ENCODE measurements around the gene FOXP4. TPM values are rescaled to one million over a fixed set of nuclear protein-coding genes. Genes with fewer than 3 reads are reported as not detected.

The FOXP4 gene, protein sequence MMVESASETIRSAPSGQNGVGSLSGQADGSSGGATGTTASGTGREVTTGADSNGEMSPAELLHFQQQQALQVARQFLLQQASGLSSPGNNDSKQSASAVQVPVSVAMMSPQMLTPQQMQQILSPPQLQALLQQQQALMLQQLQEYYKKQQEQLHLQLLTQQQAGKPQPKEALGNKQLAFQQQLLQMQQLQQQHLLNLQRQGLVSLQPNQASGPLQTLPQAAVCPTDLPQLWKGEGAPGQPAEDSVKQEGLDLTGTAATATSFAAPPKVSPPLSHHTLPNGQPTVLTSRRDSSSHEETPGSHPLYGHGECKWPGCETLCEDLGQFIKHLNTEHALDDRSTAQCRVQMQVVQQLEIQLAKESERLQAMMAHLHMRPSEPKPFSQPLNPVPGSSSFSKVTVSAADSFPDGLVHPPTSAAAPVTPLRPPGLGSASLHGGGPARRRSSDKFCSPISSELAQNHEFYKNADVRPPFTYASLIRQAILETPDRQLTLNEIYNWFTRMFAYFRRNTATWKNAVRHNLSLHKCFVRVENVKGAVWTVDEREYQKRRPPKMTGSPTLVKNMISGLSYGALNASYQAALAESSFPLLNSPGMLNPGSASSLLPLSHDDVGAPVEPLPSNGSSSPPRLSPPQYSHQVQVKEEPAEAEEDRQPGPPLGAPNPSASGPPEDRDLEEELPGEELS
- total RNA-seq = 10 to 100 TPM; 19.5 to 21.6 TPM

DNA sequence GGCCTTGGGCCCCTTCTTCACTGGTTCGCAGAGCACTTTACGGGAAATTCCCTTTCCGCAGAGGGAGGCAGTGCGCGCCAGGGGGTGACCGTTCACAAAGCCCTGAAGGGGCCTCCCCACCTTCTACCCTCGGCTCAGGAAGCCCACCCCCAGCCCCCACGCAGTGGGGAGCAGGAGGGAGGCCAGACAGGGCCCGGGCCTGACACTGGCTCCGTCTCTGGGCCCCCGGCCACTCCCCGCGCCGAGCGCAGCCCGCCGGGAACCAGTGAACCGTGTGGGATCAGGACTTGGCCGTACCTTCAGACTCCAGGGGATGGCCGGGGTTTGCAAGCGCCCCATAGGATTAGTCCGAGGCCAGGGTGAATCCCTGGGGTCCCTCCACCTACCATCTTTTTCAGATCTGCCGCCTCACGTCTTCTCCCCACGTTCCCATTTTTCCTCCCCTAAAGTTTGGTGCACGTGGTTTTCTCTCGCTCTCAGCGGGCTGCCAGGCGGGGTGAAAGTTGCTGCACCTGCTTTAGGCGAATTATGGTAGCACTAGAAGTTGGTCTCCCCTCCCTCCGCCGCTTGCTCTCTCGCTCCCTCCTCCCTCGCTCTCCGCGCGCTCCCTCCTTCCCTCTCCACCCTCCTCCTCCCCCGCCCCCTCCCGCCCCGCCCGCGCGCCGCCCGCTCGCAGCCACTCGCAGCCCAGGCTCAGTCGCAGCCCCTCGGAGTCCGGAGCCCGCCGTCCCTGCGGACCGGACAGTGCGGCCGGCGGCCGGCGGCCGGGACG lies at the start of gene FOXP4:
Gene FOXP4 (plus strand): TSS at position 679 of the 772 bp plus-strand sequence. CDS start 19,380 bp downstream, outside the sequence.
- no peaks in the 10 kb centered on the region for H3K9me3 Mint-ChIP-seq
- ChIA-PET CTCF (interaction anchor here (1.5 to 2.1 kb wide), 2 partner anchors 12 to 121 kb away, joined by 8 to 9 read pairs; no protein-coding TSS in a partner anchor), POLR2A (interaction anchor here (1.2 to 3.2 kb wide), 2 partner anchors 14 kb away, joined by 5 to 16 read pairs; no protein-coding TSS in a partner anchor)
- peaks cover 8% of the 10 kb centered on the region for H3K36me3 Mint-ChIP-seq
- H3K4me3 Mint-ChIP-seq = peak within 1 kb of the TSS; percentile 94
- H3K4me1 Mint-ChIP-seq (ENCODE audit: low read depth) = peaks cover 28% of the 10 kb centered on the region
- H3K27ac Mint-ChIP-seq = peak within 1 kb of the TSS; percentile 85
- peak; percentile 90 for DNase-seq
- intact Hi-C loops (cut with micrococcal nuclease) = loop anchor here (1.0 to 5.0 kb wide), 5 partner anchors 14 to 474 kb away; partner anchors contain the start of genes NFYA and OARD1
- H3K27me3 Mint-ChIP-seq = peaks cover 2% of the 10 kb centered on the region

GRCh38 chr6:41497573-41497972 lies 48.6 kb upstream of the FOXP4 start:
- CTCF ChIA-PET = interaction anchor here (0.8 to 1.1 kb wide), 2 partner anchors 71 to 73 kb away, joined by 3 read pairs; no protein-coding TSS in a partner anchor
- POLR2A ChIA-PET = no interaction called here

DNA sequence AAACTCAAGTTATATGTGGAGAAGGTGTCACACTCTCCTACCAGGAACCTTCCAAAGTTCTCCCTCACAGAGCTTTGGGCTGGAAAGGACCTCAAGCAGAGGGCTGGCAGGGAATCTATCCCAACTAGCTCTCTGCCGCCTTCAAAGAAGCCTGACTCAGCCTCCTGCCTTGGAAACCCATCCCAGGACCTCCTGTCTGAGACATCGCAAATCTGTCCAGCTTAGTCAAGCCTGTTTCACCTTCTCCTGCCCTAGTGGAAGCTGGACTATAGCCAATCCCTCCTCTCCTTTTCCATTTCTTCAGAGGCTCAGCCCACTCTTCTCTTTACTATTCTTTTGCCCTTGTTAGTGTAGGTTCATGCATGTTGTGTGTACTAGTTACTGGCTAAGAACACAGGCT lies 48.2 kb upstream of the FOXP4 start:
- POLR2A ChIA-PET = no interaction called here
- intact Hi-C loops (cut with micrococcal nuclease) = no loop called here

More at GRCh38 chr6:41497573-41497972, 48.6 kb upstream of the FOXP4 start:
- intact Hi-C loops (cut with micrococcal nuclease) = no loop called here
- no peak overlapping the region for H3K4me3 Mint-ChIP-seq
- no peak for DNase-seq
- H3K27me3 Mint-ChIP-seq = peaks cover 15% of the 10 kb centered on the region
- no peaks in the 10 kb centered on the region for H3K36me3 Mint-ChIP-seq
- H3K4me1 Mint-ChIP-seq (ENCODE audit: low read depth) = no peaks in the 10 kb centered on the region
- H3K27ac Mint-ChIP-seq = no peak overlapping the region
- no peaks in the 10 kb centered on the region for H3K9me3 Mint-ChIP-seq

DNA sequence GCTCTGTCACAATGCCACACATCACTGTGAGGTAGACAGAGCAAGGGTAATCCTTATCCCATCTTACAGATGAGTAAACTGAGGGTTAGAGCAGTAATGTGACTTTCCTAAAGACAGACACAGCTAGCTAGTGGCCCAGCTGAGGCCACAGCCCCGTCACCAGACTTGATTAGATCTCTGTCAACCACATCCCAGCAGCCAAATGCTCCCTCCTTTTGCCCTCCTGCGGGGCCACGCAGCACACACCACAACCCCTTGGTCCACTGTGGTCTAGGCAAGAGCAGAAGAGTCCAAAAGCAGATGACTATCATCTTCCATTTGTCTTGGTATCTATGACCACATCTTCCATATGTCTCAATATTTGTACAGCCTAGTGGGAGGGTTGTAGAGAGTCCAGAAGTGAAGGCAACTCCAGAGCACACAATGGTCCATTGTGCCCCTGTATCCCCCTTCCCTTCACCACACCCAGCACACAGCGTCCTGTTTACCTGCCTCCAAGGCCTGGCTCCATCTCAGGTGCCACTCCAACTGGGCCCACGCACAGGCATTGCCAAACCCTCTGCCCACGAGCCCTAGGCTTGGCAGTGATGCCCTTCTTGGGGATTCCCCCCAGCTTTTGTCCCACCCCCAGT lies 47.1 kb upstream of the FOXP4 start:
- DNase-seq = no peak
- no peak overlapping the region for H3K4me3 Mint-ChIP-seq
- peaks cover 22% of the 10 kb centered on the region for H3K27me3 Mint-ChIP-seq
- POLR2A ChIA-PET = no interaction called here
- H3K27ac Mint-ChIP-seq = no peak overlapping the region
- H3K36me3 Mint-ChIP-seq = no peaks in the 10 kb centered on the region
- CTCF ChIA-PET = no interaction called here
- intact Hi-C loops (cut with micrococcal nuclease) = no loop called here
- no peaks in the 10 kb centered on the region for H3K9me3 Mint-ChIP-seq
- peaks cover 7% of the 10 kb centered on the region for H3K4me1 Mint-ChIP-seq (ENCODE audit: low read depth)

More for the DNA sequence above, 48.2 kb upstream of the FOXP4 start:
- Mint-ChIP-seq H3K27ac (no peak overlapping the region), H3K4me3 (no peak overlapping the region), H3K9me3 (no peaks in the 10 kb centered on the region), H3K27me3 (peaks cover 18% of the 10 kb centered on the region), H3K4me1 (ENCODE audit: low read depth) (peaks cover 2% of the 10 kb centered on the region), H3K36me3 (no peaks in the 10 kb centered on the region)
- CTCF ChIA-PET = interaction anchor here (0.8 to 1.1 kb wide), 2 partner anchors 72 to 74 kb away, joined by 3 read pairs; no protein-coding TSS in a partner anchor
- no peak for DNase-seq

GRCh38 chr6:41500561-41500960 lies 45.6 kb upstream of the FOXP4 start:
- no peak for DNase-seq
- POLR2A ChIA-PET = no interaction called here
- Mint-ChIP-seq H3K4me1 (ENCODE audit: low read depth) (peaks cover 18% of the 10 kb centered on the region), H3K27me3 (peaks cover 29% of the 10 kb centered on the region), H3K4me3 (no peak overlapping the region), H3K36me3 (no peaks in the 10 kb centered on the region), H3K27ac (no peak overlapping the region), H3K9me3 (no peaks in the 10 kb centered on the region)
- intact Hi-C loops (cut with micrococcal nuclease) = no loop called here
- CTCF ChIA-PET = interaction anchor here (0.7 to 1.2 kb wide), 2 partner anchors 74 to 132 kb away, joined by 3 read pairs; no protein-coding TSS in a partner anchor

GRCh38 chr6:41502566-41502916 lies 43.6 kb upstream of the FOXP4 start:
- no peak overlapping the region for H3K4me3 Mint-ChIP-seq
- POLR2A ChIA-PET = no interaction called here
- peaks cover 18% of the 10 kb centered on the region for H3K4me1 Mint-ChIP-seq (ENCODE audit: low read depth)
- H3K36me3 Mint-ChIP-seq = no peaks in the 10 kb centered on the region
- no peak overlapping the region for H3K27ac Mint-ChIP-seq
- no peaks in the 10 kb centered on the region for H3K9me3 Mint-ChIP-seq
- intact Hi-C loops (cut with micrococcal nuclease) = no loop called here
- CTCF ChIA-PET = no interaction called here
- DNase-seq = no peak
- H3K27me3 Mint-ChIP-seq = peaks cover 42% of the 10 kb centered on the region

- Mint-ChIP-seq H3K4me3 (no peak overlapping the region), H3K36me3 (no peaks in the 10 kb centered on the region), H3K4me1 (ENCODE audit: low read depth) (peaks cover 18% of the 10 kb centered on the region), H3K27me3 (peaks cover 46% of the 10 kb centered on the region), H3K9me3 (no peaks in the 10 kb centered on the region), H3K27ac (no peak overlapping the region)
- ChIA-PET CTCF (interaction anchor here (0.7 kb wide), 1 partner anchor 377 kb away, joined by 4 read pairs; no protein-coding TSS in a partner anchor), POLR2A (no interaction called here)
- DNase-seq = no peak
- intact Hi-C loops (cut with micrococcal nuclease) = no loop called here
These were observed 43.1 kb upstream of the FOXP4 start for GRCh38 chr6:41502917-41503671.

GRCh38 chr6:41503827-41504465 lies 42.2 kb upstream of the FOXP4 start:
- Mint-ChIP-seq H3K4me1 (ENCODE audit: low read depth) (peaks cover 18% of the 10 kb centered on the region), H3K27me3 (peaks cover 49% of the 10 kb centered on the region), H3K27ac (no peak overlapping the region), H3K9me3 (no peaks in the 10 kb centered on the region), H3K4me3 (peak overlapping the region; percentile 50), H3K36me3 (no peaks in the 10 kb centered on the region)
- ChIA-PET CTCF (interaction anchor here (0.7 kb wide), 1 partner anchor 376 kb away, joined by 4 read pairs; no protein-coding TSS in a partner anchor), POLR2A (no interaction called here)
- intact Hi-C loops (cut with micrococcal nuclease) = loop anchor here (1.0 kb wide), 1 partner anchor 179 kb away; no protein-coding TSS in a partner anchor
- peak; percentile 23 for DNase-seq

DNA sequence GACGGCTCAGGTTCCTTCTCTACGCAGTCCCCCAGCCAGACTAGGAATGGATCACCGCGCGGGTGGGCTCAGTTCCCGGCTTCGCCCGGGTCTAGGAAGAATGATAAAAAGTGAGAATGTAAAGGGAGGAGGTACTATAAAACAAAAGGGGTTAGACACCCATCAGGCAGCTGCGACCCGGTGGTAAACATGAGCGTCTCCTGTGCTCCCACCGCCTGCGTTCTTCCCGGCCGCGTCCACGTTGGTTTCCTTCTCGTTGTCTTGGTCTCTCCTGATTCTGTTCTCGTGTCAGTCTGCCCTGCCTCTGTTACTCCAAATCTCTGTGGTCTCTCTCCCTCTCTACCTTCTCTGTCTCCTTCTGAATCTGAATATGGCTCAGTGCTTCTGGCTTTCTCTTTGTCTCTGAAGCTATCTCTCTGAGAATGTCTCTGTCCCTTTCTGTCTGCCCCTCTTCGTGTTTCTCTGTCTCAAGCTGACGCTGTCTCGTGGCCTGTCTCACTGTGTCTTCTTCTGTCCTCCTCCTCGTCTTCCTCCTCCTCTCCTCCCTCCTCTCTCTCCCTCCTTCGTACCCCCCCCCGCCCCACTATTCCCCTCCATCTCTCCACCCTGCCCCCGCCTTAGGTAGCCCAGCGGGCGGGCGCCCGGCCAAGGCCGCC lies 41.6 kb upstream of the FOXP4 start:
- POLR2A ChIA-PET = no interaction called here
- peaks cover 51% of the 10 kb centered on the region for H3K27me3 Mint-ChIP-seq
- DNase-seq = no peak
- H3K36me3 Mint-ChIP-seq = no peaks in the 10 kb centered on the region
- no peak overlapping the region for H3K27ac Mint-ChIP-seq
- no peaks in the 10 kb centered on the region for H3K9me3 Mint-ChIP-seq
- peaks cover 18% of the 10 kb centered on the region for H3K4me1 Mint-ChIP-seq (ENCODE audit: low read depth)
- CTCF ChIA-PET = no interaction called here
- intact Hi-C loops (cut with micrococcal nuclease) = loop anchor here (1.0 kb wide), 1 partner anchor 179 kb away; no protein-coding TSS in a partner anchor
- peak overlapping the region; percentile 50 for H3K4me3 Mint-ChIP-seq

Data from activated CD4-positive, alpha-beta memory T cell treated with anti-CD3 and anti-CD28 coated beads for 36 hours (primary cell).